ENCODE results near the gene SDR42E1.
"Not testable (repeated sequence)": the region's sequence is repeated elsewhere in the genome, so short reads cannot be mapped to it uniquely, and the experiment has no call there.

Gene SDR42E1

DNA sequence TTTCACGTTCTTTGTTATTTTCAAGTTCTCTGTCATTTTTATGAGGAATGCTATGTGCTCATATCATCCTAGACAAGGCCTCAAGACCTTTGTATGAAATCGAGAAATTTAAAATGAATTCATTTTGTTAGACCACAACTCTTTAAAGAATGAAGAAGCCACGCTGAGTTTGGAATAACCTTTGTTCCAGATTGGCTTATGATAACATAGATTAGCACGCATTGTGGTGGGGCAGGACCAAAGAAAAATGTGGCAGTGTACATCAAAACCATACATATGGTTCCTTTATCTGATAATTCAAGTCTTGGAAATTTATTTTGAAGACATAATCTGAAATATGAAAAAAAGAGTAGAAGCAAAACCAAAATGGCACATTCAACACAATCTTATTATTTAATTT is 26.0 kb upstream of the SDR42E1 start:
- no peak for DNase-seq

DNA sequence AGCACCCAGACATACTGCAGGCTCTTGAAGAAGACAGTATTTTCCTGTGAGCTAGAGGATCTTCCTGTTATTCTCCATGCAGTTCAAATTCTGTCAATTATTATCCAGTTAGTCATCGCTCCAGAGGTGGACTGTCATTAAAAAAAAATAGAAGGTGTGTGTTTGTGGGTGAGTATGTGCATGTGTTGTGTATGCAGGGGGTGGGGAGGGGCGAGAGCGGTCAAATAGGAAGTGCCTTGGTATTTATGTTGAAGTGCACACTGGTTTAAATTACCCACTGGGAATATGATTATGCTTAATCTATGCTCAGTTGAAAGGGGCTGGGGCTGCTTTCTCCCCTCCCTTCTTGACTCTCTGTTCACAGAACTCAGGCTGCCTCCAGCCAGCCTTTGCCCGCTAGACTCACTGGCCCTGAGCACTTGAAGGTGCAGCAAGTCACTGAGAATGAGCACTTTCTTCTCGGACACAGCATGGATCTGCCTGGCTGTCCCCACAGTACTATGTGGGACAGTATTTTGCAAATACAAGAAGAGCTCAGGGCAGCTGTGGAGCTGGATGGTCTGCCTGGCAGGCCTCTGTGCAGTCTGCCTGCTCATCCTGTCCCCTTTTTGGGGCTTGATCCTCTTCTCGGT is 23.8 kb upstream of the SDR42E1 start, which contains the start of gene HSD17B2:
TSS of gene HSD17B2 (plus strand) at position 273 of the 632 bp plus-strand sequence. CDS start at position 445, 172 bp downstream.
- DNase-seq: no peak

DNA sequence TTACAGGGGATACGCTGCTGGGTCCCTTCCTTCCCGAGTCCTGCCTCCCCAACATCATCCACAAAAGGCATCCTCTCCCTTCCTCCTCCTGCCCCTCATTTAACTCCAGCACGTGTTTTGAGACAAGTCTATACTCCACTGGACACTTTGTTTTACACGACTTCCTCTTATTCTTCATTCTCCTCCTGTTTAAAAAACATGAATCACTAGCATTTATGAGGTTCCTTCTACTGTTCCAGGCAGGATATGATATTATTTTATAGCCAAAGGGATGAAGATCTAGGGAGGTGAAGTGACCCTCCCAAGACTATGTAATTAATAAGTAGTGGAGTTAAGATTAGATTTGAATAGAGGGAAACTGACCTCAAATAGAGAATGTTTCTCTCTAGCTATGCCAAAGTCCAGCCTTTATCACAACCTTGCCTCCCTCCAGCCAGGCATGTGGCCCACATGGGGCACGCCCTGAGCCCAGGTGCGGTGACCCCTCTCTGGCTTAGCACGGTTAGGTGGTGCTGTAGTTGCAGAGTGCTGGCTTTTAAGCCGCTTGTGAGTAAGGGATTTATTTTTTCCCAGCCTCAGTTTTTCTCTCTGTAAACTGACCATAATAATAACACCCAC is 22.5 kb upstream of the SDR42E1 start:
- DNase-seq: no peak

DNA sequence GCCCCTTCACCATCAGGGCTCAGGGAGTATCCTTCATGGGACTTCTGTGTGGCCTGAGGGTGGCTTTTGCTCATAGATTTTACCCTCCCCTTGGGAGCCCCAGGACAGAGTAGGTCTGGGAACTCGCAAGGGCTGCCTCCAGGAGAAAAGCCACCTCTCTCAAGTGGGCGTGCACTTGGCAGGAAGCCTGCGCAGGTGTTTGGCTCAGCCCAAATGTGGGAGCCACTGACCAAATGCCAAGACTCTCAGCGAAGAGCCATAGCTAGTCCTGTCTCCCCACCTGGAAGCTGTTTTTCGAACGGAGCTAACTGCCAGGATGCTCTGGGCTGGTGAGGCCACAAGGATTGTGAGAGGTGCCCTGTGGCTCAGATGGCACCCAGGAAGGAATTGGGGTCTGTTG is 21.7 kb upstream of the SDR42E1 start:
- no peak for DNase-seq

DNA sequence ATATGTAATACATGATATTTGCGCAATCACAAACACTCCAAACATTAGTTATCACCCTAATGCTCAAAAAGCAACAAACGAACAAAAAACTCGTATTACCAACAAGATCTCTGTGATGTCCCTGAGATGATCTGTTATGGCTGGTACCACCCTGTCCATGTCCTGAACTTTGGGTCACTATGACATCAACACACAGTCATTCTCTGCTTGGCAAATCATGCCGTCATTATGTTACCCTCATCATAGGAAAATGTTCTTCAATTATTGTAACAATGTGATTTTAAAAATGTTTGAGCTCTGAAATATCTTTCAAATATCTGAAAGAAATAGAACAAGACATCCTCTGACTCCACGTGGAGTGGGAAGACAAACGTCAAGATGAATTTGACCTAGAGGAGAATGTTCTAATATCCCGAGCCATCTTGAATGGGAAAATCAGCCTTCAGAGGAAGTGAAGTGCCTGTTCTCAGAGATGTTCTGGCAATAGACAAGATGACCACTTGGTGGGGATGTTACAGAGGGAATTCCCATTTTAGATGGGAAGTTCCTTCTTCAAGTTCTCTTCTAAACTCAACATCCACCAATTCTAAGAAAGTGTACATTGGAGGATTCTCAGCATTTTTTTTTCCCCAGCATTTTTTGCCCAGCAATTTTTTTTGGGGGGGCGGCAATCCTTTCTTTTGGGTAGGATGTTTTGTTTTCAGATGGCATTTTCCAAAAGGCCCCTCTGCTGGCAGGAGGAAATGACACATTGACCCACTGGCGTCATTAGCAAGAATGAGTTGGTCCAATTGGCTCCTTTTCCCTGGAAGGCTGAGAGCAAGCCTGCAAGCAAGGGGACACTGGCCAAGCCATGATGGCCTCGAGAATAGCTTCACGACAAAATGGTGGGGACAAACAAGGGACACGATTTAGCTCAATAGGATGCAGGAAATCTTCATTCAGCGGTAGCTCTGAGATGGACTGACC is 20.1 kb upstream of the SDR42E1 start:
- DNase-seq: peak; percentile 68 to 76

DNA sequence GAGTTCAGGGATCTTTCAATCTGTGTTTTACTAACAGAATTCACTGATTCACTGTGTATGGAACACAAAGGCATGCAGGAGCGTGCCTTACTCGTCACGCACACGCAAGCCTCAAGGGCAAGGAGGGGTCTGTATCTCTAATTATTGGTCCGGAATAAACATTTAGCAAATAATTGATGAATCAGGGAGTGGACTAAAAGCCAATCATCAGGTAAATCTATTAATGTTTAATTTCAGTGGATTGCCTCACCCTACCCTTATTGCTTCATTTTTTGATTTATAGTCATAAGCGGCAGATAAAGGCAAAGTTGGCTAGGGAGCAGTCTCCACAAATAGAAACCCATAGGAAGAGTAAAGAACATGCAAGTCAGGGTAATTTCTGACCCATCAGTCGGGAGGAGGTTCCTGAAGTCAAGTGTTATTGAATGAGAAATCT is 16.4 kb upstream of the SDR42E1 start:
- DNase-seq: no peak

DNA sequence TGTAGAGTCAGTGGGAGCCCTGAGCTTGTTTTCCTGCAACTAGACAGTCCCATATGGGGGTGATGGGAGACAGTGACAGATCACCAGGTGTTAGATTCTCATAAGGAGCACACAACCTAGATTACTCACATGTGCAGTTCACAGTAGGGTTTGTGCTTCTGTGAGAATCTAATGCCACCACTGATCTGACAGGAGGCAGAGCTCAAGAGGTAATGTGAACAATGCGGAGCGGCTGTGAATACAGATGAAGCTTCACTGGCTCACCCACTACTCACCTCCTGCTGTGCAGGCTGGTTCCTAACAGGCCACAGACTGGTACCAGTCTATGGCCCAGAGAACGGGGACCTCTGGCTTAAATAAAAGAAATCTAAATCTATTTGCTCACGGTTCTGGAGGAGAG is 13.6 kb upstream of the SDR42E1 start:
- no peak for DNase-seq

DNA sequence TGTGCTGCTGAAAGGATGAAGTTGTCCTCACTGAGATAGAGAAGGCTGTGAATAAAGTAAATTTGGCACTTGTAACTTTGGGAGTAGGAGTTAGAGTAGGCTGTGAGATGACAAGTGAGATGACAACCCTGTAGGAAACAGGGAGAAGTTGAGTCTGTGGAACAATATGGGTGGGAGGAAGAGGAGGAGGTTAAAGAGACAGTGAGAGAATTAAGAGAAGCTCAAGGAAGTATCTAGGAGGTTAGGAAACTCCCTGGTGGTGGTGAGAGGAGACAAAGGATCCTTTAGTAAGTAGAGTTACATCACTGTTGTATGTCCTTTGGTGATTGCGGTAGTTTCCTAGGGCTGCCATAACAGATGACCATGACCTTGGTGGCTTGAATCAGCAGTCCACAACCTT is 13.0 kb upstream of the SDR42E1 start:
- peak; percentile 53 to 89 for DNase-seq

DNA sequence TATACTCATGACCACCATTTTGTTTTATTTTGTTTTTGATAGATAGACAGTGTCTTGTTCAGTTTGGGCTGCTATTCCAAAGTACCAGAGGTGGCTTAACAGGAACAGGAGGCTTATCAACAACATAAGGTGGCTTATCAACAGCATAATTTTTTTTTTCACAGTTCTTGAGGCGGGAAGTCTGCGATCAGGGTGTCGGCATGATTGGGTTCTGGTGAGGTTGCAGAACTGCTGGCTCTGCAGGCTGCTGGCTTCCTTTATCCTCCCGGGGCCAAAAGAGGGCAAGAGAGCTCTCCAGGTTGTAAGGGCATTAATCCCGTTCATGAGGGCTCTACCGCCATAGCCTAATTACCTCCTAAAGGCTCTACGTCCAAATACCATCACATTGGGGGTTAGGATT is 11.9 kb upstream of the SDR42E1 start:
- DNase-seq: no peak

DNA sequence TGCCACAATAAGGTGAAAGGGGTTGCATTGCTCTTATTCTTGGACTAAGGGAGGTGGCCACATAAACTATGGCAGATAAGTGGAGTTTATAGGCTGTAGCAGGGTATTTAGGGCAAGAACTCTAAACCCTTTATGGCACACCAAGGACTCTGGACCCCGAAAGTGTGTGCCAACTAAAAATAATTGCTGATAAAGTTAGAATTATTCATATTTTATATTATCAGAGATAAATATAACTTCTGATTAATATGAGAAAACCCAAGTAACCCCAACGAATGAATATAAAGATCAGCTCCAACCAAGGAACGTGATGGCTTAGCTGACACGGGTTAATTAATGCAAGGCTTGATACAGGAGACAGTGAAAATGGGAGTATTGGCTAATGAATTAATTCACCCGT is 8.8 kb upstream of the SDR42E1 start:
- DNase-seq: no peak

DNA sequence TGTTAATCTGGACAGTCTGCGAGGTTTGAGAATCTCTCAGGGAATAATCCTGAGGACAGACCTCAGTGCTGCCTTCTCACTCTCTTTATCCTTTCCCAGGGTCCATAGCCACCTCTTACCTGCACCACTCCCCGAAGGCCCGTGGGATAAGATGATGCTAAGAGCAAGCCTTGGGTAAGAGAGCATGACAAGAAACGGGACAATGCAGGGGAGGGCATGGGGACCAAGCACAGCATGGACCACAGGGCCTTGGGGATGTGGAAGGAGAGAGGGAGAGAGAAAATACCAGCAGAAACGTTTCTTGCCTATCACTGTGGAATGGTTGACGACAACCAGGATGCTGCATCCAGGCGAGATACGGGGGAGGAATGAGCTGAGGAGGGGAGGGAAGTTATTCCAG is 8.3 kb upstream of the SDR42E1 start:
- no peak for DNase-seq

DNA sequence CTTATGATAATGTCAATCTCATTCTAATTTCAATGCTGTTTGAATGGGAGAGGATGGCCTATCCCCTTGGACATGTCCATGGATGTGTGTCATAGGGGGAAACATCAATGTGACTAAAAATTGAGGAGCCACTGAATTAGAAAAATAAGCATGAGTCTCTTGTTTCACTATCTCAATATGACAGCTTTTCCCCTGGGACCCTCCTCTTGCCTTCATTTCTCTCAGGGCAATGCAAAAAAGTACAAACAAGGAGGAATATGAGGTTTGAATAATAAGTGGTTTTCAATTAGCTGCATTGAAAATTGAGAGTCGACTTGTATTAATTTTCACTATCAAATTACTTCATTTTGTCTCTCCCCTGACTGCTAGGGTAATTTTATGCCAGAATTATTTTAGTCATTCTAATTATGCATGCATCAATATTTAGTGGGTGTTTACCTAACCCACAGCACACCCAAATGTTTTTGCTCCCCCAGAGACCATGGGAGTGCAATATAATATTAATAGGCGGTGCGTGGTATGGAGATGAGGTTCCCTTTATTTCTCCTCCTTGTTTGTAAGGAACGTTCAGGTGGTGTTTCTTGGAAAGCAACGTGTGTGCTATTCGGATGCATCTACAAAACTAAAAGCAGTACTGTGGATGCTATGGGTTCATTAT is 6.8 kb upstream of the SDR42E1 start:
- no peak for DNase-seq

DNA sequence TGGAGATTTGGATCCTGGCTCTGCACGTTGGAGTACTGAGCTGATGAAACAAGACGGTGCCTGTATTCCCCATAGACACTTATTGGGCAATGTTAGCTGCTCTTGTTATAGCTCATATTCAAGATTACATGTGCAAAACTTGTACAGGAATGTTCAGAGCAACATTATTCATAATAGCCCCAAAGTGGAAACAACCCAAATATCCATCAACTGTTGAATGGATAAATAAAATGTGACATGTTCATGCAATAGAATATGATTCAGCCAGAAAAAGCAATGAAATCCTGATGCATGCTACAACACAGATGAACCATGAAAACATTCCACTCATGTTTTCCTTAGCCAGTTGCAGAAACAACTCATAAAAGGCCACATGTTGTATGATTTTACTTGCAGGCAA is 5.7 kb upstream of the SDR42E1 start:
- no peak for DNase-seq

DNA sequence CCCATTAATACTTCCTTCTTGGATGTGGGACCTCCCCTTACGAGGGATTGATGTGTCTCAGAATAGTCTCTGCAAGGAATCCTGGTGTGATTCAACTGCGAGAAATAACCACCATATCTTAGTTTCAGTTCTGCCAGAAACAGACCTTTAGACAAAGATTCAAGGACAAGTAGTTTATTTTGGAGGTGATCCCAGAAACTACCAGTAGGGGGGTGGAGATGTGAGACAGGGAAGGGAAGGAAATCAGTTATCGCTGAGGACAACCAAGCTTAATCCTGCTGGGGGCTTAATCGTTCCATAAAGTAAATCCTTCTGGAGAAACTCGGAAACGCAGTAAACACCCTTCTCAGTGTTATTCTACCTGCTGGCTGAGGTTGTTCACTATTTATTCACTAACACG is 5.0 kb upstream of the SDR42E1 start:
- DNase-seq: peak; percentile 22 to 49

DNA sequence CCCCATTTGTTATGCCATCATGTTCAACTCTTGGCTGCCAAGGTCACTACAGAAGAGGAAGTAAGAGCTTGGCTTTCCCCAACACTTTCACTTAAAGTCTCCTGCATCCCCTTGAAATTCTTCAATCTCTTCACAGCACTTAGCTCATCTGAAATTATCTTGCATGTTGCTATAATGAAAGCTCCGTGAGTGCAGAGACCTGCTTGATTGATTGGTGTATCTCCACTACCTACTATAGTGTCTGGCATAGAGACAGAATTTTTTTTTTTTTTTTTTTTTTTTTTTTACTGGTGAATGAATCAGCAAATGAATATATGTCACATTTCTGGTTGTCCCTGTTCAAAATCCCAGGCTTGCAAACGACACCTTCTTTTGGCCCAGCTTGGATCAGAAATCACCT is 1.9 kb upstream of the SDR42E1 start:
- DNase-seq: peak in 1 of 2 donors; percentile 20

DNA sequence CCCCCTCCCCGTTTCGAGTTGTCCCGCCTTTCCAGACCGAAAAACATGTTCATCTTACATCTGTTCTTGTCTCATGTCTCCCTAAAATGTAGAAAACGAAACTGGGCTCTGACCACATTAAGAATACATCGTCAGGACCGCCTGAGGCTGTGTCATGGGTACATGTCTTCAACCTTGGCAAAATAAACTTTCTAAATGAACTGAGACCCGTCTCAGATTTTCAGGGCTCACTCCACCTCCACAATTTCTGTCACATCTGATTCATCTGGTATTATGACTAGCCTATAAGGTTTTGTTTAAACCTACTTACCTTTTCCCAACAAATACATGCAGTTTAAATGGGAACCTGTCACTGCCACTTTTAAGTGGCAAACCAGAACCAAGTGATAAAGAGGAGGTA is 621 bp downstream of the SDR42E1 start:
- no peak for DNase-seq

DNA sequence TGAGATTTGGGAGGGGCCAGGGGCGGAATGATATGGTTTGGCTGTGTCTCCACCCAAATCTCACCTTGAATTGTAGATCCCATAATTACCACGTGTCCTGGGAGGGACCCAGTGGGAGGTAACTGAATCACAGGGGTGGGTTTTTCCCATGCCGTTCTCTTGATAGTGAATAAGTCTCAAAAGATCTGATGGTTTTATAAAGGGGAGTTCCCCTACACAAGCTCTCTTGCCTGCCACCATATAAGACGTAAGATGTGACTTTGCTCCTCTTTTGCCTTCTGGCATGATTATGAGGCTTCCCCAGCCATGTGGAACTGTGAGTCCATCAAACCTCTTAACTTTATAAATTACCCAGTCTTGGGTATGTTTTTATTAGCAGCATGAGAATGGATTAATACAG is 1.5 kb downstream of the SDR42E1 start:
- DNase-seq: not testable (repeated sequence)

DNA sequence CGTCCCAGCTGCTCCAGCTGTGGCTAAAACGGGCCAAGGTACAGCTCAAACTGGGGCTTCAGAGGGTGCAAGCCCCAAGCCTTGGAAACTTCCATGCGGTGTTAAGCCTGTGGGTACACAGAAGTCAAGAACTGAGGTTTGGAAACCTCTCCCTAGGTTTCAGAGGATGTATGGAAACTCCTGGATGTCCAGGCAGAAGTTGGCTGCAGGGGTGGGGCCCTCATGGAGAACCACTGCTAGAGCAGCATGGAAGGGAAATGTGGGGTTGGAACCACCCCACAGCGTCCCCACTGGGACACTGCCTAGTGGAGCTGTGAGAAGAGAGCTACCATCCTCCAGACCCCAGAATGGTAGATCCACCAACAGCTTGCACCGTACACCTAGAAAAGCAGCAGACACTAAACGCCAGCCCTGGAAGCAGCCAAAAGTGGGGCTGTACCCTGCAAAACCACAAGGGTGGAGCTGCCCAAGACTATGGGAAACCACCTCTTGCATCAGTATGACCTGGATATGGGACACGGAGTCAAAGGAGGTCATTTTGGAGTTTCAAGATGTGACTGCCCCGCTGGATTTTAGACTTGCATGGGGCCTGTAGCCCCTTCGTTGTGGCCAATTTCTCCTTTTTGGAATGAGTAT is 2.2 kb downstream of the SDR42E1 start:
- no peak for DNase-seq

DNA sequence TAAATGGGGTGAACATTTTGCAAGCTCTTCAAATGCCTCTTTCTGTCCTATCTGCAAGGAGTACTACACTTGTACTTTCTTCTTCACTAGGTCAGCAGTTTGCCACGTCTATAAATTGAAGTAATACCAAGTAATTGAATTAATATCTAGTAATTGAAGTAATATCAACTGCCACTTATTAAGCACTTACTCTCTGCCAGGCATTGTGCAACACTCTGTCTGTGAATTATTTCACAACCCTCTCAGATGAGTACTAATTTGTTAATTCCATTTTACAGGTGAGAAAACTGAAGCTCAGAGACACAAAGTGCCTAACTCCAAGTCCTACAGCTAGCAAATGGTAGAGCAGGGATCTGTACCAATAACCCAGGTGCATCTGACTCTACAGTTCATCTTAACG is 4.1 kb downstream of the SDR42E1 start:
- no peak for DNase-seq

DNA sequence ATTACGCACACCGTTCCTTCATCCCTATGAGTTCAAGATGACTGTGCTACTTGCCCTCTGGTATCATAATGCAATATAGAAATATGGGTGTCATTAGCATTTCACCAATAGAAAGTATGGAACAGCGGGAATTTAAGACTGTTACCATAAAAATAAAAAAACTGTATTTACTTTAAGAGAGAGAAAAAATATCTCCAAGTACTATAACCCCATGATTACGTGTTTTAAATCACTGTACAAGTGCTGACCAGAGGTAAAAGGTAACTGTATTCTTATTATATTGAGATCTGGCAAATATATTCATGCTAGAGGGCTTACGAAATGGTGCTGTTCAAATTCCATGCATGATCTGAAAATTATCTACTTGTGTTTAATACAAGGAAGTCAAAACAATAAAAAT is 5.2 kb downstream of the SDR42E1 start:
- DNase-seq: no peak

DNA sequence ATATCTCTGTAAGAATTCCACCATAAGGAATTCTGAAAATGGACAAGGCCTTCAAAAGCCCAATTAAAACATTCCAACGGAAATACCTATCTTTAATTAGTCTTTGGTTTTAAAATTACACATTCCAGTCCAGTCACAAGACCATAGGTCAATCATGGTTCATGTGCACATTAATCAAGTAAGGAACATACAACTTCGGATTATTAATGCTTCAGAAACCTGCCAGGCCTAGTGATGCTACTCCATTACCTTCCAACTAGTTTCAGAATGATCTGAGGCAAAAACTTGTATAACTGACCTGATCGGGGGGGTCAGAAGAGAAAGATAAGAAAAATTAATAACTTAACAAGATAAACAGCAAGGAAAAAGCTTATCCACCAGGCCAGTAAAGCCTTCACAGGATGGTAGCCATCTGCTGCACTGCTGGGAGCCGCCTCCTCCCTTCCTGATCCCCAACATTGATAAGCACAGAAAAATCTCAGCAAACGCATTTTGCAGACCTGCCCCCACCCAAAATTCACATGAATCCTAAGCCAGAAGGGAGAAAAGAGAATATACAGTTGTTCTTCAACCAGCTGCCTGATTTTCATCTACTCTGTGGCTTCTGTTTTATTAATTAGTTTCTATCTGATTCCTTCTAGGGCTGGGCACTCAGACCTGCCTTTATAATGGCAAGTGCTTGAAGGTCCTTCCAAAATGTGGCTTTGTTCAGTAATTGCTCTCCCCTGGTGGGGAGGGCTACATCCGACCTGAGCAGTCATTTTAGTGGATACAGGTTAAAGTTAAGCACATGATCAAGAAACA is 6.0 kb downstream of the SDR42E1 start:
- no peak for DNase-seq

DNA sequence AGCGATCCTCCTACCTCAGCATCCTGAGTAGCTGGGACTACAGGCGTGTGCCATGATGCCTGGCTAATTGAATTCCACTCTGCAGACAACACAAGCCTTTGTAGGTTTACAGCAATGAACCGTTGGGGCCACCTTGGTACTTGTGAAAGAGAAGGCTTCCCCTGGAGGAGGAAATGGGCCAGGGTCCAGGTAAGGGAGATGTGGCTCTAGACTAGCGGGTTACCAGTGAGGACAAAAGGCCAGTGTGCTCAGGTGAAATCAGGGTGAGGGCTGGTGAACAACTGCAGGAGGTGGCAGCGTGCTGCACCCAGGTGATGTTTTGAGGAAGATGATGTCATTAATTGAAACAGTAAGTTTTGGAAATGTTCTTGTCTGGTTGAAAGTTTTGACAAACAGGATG is 6.7 kb downstream of the SDR42E1 start:
- no peak for DNase-seq
